CD14-positive monocyte (primary cell): ENCODE data around the gene FKBP6. TPM values are rescaled to one million over a fixed set of nuclear protein-coding genes. Genes with fewer than 3 reads are reported as not detected.
A peak's percentile ranks its signal among the peaks of the same experiment; 100 is the strongest.
"Not testable (repeated sequence)": the region's sequence is repeated elsewhere in the genome, so short reads cannot be mapped to it uniquely, and the experiment has no call there.

ENCODE experiments used
- DNase-seq, 3 donors: peaks; one replicate each; pipeline ENCODE4 v3.0.0-alpha.2; 2011 to 2022
- H2AFZ ChIP-seq: 2 replicates; pipeline ENCODE4 v1.6.0; 2012; ENCODE audit warnings: mild to moderate bottlenecking, low read depth, low read length, inconsistent platforms; ENCODE audit not compliant: insufficient read depth, poor library complexity, severe bottlenecking
- H3K27ac ChIP-seq, 2 donors: 1 replicate in 1 of 2; 2 replicates in 1 of 2; pipeline ENCODE4 v1.5.1; 2012 to 2013; ENCODE audit warnings: low read length in 2 of 2, control low read depth in 1 of 2, inconsistent platforms in 1 of 2, low read depth in 1 of 2, mild to moderate bottlenecking in 1 of 2
- H3K27me3 ChIP-seq, 2 donors: one replicate each; pipeline versions ENCODE4 v1.6.0 to v1.6.1; 2011 to 2013; ENCODE audit warnings: low read length in 2 of 2; ENCODE audit not compliant: control insufficient read depth in 2 of 2, insufficient read depth in 2 of 2
- H3K36me3 ChIP-seq, 2 donors: replicated peaks in 1 of 2; 1 replicate in 1 of 2; 2 replicates in 1 of 2; pipeline versions ENCODE4 v1.5.1 to v1.6.1; 2012 to 2013; ENCODE audit warnings: low read length in 2 of 2, control low read depth in 1 of 2, inconsistent platforms in 1 of 2, mild to moderate bottlenecking in 1 of 2; ENCODE audit not compliant: insufficient read depth in 2 of 2, control insufficient read depth in 1 of 2
- H3K4me1 ChIP-seq, 2 donors: 1 replicate in 1 of 2; 2 replicates in 1 of 2; pipeline versions ENCODE4 v1.5.1 to v1.6.1; 2012 to 2013; ENCODE audit warnings: low read length in 2 of 2, control low read depth in 1 of 2, inconsistent platforms in 1 of 2, mild to moderate bottlenecking in 1 of 2, moderate library complexity in 1 of 2; ENCODE audit not compliant: insufficient read depth in 2 of 2, control insufficient read depth in 1 of 2
- H3K4me2 ChIP-seq: replicated peaks from 2 replicates; pipeline ENCODE3; 2012; ENCODE audit warnings: low read length, moderate library complexity, mild to moderate bottlenecking; ENCODE audit not compliant: poor library complexity, severe bottlenecking; ENCODE audit errors: extremely low read depth
- H3K4me3 ChIP-seq, 3 experiments: fragments of 200-600 bp in 1 of 3; sonication (generic) in 1 of 3; replicated peaks in 1 of 3; 1 replicate in 2 of 3; 2 replicates in 1 of 3; pipeline ENCODE4 v1.5.1; 2011 to 2013; ENCODE audit warnings: low read length in 3 of 3, mild to moderate bottlenecking in 3 of 3, control low read depth in 2 of 3, low read depth in 2 of 3, inconsistent platforms in 1 of 3, moderate library complexity in 1 of 3
- H3K79me2 ChIP-seq: 2 replicates; pipeline ENCODE4 v1.6.0; 2012; ENCODE audit warnings: mild to moderate bottlenecking, control low read depth, inconsistent platforms, low read length, moderate library complexity; ENCODE audit not compliant: insufficient read depth
- H3K9ac ChIP-seq: 2 replicates; pipeline ENCODE4 v1.6.0; 2017; ENCODE audit warnings: low read length, mild to moderate bottlenecking; ENCODE audit not compliant: insufficient read depth, poor library complexity, severe bottlenecking
- H3K9me3 ChIP-seq, 2 donors: replicated peaks in 1 of 2; 1 replicate in 1 of 2; 2 replicates in 1 of 2; pipeline versions ENCODE4 v1.5.1 to v1.6.1; 2012 to 2013; ENCODE audit warnings: low read length in 2 of 2, control low read depth in 1 of 2; ENCODE audit not compliant: control insufficient read depth in 1 of 2, insufficient read depth in 1 of 2
- H4K20me1 ChIP-seq: 2 replicates; pipeline ENCODE4 v1.6.0; 2012; ENCODE audit warnings: mild to moderate bottlenecking, low read length, control low read depth, moderate library complexity; ENCODE audit not compliant: insufficient read depth
- H3K27ac Mint-ChIP-seq, 7 donors: one replicate each; pipeline ENCODE4 v1.8.0; 2020; ENCODE audit warnings: mild to moderate bottlenecking in 7 of 7, mixed read lengths in 7 of 7, moderate library complexity in 6 of 7, inconsistent platforms in 2 of 7
- H3K27me3 Mint-ChIP-seq, 3 donors: one replicate each; pipeline ENCODE4 v1.8.0; 2021 to 2022; ENCODE audit warnings: low read depth in 3 of 3, mild to moderate bottlenecking in 3 of 3, mixed read lengths in 3 of 3, moderate library complexity in 3 of 3, inconsistent platforms in 1 of 3
- H3K36me3 Mint-ChIP-seq, 2 donors: one replicate each; pipeline ENCODE4 v1.8.0; 2020; ENCODE audit warnings: mixed read lengths in 2 of 2, inconsistent platforms in 1 of 2, mild to moderate bottlenecking in 1 of 2
- H3K4me1 Mint-ChIP-seq: one replicate; pipeline ENCODE4 v1.8.0; 2020; ENCODE audit warnings: mild to moderate bottlenecking, mixed read lengths
- H3K4me3 Mint-ChIP-seq, 2 donors: one replicate each; pipeline ENCODE4 v1.8.0; 2020; ENCODE audit warnings: mild to moderate bottlenecking in 2 of 2, mixed read lengths in 2 of 2, moderate library complexity in 1 of 2
- H3K9me3 Mint-ChIP-seq, 7 donors: one replicate each; pipeline ENCODE4 v1.8.0; 2020 to 2022; ENCODE audit warnings: mixed read lengths in 7 of 7, mild to moderate bottlenecking in 6 of 7, moderate library complexity in 6 of 7, inconsistent platforms in 2 of 7
- WGBS: methylation state at CpG from one replicate; pipeline ENCODE4 v1.1.5; 2013; ENCODE audit warnings: missing lambda C conversion rate; ENCODE audit not compliant: insufficient coverage; 5-methylcytosine and 5-hydroxymethylcytosine counted together
- intact Hi-C, 2 donors: fragments of 100-400 bp; cut with micrococcal nuclease; formaldehyde crosslinking; loops; one replicate each; pipeline versions ENCODE4 v1.15.0 to v1.15.1; 2023
- polyA minus RNA-seq: library from RNA; depleted of rRNA, polyadenylated mRNA; stranded (reverse); fragments of >200 nt; gene quantifications from 2 replicates; pipeline ENCODE4 v1.2.3, GENCODE V29; 2012
- polyA plus RNA-seq, 3 donors: library from polyadenylated mRNA; depleted of rRNA in 1 of 3; unstranded in 2 of 3; stranded (reverse) in 1 of 3; fragments of 300-500 nt in 2 of 3; fragments of >200 nt in 1 of 3; fragmentation: Illumina TruSeq in 2 of 3; gene quantifications; 1 replicate in 2 of 3; 2 replicates in 1 of 3; pipeline ENCODE4 v1.2.3, GENCODE V29; 2012 to 2021
- total RNA-seq, 12 experiments: library from RNA in 1 of 12; stranded (reverse) in 1 of 12; fragments of 120-200 nt in 1 of 12; gene quantifications; one replicate each; pipeline ENCODE4 v1.2.4 and lab custom pipeline; 2013 to 2026; ENCODE audit warnings: mixed read lengths in 6 of 12, inconsistent platforms in 1 of 12

Gene FKBP6, protein sequence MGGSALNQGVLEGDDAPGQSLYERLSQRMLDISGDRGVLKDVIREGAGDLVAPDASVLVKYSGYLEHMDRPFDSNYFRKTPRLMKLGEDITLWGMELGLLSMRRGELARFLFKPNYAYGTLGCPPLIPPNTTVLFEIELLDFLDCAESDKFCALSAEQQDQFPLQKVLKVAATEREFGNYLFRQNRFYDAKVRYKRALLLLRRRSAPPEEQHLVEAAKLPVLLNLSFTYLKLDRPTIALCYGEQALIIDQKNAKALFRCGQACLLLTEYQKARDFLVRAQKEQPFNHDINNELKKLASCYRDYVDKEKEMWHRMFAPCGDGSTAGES
- 0.21 TPM for total RNA-seq (2013)
- polyA plus RNA-seq (under 1 TPM in 1 of 3 donors, not detected in 2; 0.17 TPM), polyA minus RNA-seq (0.48 TPM in 1 of 2 replicates, not detected in the other), total RNA-seq (lab: John Stamatoyannopoulos, UW) (0 to 2.2 (median 0.06) reads per million in 11 experiments)

DNA sequence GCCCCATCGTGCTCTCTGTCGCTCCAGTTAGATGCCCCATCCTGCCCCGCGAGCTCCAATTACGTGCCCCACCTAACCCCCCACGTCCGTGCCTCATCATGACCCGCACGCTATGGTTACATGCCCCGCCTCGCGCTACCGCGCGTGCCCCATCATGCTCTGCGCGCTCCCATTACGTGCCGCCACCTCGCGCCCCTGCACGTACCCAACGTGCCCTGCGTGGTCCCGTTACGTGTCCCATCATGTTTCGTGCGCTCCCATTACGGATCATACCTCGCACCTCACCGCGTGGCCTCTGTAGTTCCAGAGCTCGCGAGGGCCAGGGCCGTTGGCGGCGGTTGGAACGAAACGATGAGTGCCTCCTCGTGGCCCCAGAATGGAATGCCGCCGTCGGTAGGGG, at the start of gene FKBP6, which contains the start of gene TRIM50:
Gene FKBP6, plus strand, starts transcription at position 240 of the 400 bp plus-strand sequence. CDS start 268 bp downstream, outside the sequence.
Gene TRIM50, minus strand, starts transcription at position 161 of the 400 bp plus-strand sequence. CDS start 3,295 bp downstream, outside the sequence.
- H3K27ac Mint-ChIP-seq = peak within 1 kb of the TSS in 1 of 7 donors; percentile 54
- peaks cover 3 to 13% (median 7%) of the 10 kb centered on the region in 3 donors for H3K27me3 Mint-ChIP-seq

DNA sequence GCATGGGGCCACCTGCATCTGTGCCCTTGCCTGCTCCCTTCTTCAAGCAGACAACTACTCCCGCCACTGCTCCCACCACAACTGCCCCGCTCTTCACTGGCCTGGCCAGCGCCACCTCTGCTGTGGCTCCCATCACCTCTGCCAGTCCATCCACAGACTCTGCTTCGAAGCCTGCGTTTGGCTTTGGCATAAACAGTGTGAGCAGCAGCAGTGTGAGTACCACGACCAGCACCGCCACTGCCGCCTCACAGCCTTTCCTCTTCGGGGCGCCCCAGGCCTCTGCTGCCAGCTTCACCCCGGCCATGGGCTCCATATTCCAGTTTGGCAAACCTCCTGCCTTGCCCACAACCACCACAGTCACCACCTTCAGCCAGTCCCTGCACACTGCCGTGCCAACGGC, 30.7 kb upstream of the FKBP6 start:
- DNase-seq, H3K79me2 ChIP-seq, H3K27me3 Mint-ChIP-seq, H3K27ac Mint-ChIP-seq, H3K27me3 ChIP-seq, H3K4me3 ChIP-seq, H3K36me3 ChIP-seq, H3K27ac ChIP-seq, H3K4me1 ChIP-seq, H3K4me1 Mint-ChIP-seq, H2AFZ ChIP-seq, H3K9ac ChIP-seq, H4K20me1 ChIP-seq, H3K4me3 Mint-ChIP-seq, H3K9me3 ChIP-seq, H3K9me3 Mint-ChIP-seq, intact Hi-C loops, H3K4me2 ChIP-seq, H3K36me3 Mint-ChIP-seq: not testable (repeated sequence)
- WGBS = no CpG with 5 or more reads among the region's 13 CpGs

More for the DNA sequence above, at the start of gene FKBP6, which contains the start of gene TRIM50:
- DNase-seq, intact Hi-C loops, H4K20me1 ChIP-seq, H3K9me3 Mint-ChIP-seq, H2AFZ ChIP-seq, H3K27me3 ChIP-seq, H3K27ac ChIP-seq, H3K4me2 ChIP-seq, H3K36me3 ChIP-seq, H3K4me3 ChIP-seq, H3K9me3 ChIP-seq, H3K79me2 ChIP-seq, H3K9ac ChIP-seq, H3K36me3 Mint-ChIP-seq: not testable (repeated sequence)
- 98% methylated on average over 32 of the region's 43 CpGs for WGBS
- H3K4me3 Mint-ChIP-seq = peak within 1 kb of the TSS in 1 of 2 donors; percentile 26
- peaks cover 15 to 17% of the 10 kb centered on the region in 2 donors for H3K4me1 ChIP-seq
- H3K4me1 Mint-ChIP-seq = peaks cover 19% of the 10 kb centered on the region

DNA sequence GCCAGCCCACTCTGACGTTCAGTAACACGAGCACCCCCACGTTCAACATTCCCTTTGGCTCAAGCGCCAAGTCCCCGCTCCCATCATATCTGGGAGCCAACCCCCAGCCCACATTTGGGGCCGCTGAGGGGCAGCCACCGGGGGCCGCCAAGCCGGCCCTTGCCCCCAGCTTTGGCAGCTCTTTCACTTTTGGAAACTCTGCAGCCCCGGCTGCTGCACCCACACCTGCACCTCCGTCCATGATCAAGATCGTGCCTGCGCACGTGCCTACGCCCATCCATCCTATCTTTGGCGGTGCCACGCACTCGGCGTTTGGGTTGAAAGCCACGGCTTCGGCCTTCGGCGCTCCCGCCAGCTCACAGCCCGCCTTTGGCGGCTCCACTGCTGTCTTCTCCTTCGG, 30.3 kb upstream of the FKBP6 start:
- H4K20me1 ChIP-seq, H3K9ac ChIP-seq, H3K4me2 ChIP-seq, H3K9me3 Mint-ChIP-seq, H3K27ac Mint-ChIP-seq, H3K9me3 ChIP-seq, DNase-seq, intact Hi-C loops, H3K36me3 ChIP-seq, H3K4me1 Mint-ChIP-seq, H3K79me2 ChIP-seq, H3K4me3 Mint-ChIP-seq, H2AFZ ChIP-seq, H3K4me1 ChIP-seq, H3K27ac ChIP-seq, H3K4me3 ChIP-seq, H3K27me3 Mint-ChIP-seq, H3K27me3 ChIP-seq, H3K36me3 Mint-ChIP-seq: not testable (repeated sequence)
- WGBS = no CpG with 5 or more reads among the region's 27 CpGs

DNA sequence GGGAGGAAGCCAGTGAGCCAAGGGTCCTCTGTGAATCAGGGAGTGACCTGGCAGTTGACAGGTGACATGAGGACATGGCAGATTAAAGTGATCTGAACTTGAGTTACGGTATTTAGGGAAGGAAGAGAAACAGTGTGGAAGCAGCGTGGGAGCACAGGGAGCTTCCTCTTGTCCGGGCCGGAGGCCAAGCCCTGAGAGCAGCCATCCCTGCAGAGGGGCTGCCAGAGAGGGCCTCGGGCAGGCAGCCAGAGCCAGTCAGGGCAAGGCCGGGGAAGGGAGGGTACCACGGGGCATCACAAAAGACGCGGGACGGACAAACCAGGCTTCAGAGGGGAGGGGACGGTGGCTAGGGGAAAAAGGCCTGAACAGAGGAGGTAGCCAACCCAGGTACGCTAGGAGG, 28.1 kb upstream of the FKBP6 start:
- H3K27me3 Mint-ChIP-seq, H3K4me1 Mint-ChIP-seq, H3K79me2 ChIP-seq, H3K4me3 ChIP-seq, H2AFZ ChIP-seq, H3K27me3 ChIP-seq, H3K4me3 Mint-ChIP-seq, H3K9me3 ChIP-seq, H3K27ac ChIP-seq, H3K9me3 Mint-ChIP-seq, H3K4me2 ChIP-seq, H4K20me1 ChIP-seq, H3K9ac ChIP-seq, intact Hi-C loops, DNase-seq, H3K4me1 ChIP-seq, H3K27ac Mint-ChIP-seq: not testable (repeated sequence)
- peaks cover 19 to 21% of the 10 kb centered on the region in 2 donors for H3K36me3 ChIP-seq
- peaks cover 19 to 21% of the 10 kb centered on the region in 2 donors for H3K36me3 Mint-ChIP-seq
- no CpG with 5 or more reads among the region's 12 CpGs for WGBS
